NOMO-1 treated with DMSO at 0.1 percent for 48 hours (cell line): ENCODE measurements around the gene TERT.
"Not testable (repeated sequence)": the region's sequence is repeated elsewhere in the genome, so short reads cannot be mapped to it uniquely, and the experiment has no call there.

Experiments used
- DNase-seq: peaks from one replicate; lab custom pipeline; 2025; ENCODE audit not compliant: unreplicated experiment; lab: John Stamatoyannopoulos, UW

TERT gene

GRCh38 chr5:1242733-1243486 lies 52.0 kb downstream of the TERT start:
- DNase-seq = no peak

GRCh38 chr5:1241509-1242080 lies 53.3 kb downstream of the TERT start:
- DNase-seq = no peak

- DNase-seq = no peak
Observed at GRCh38 chr5:1240496-1241260, 54.2 kb downstream of the TERT start.

GRCh38 chr5:1239505-1240251 lies 55.2 kb downstream of the TERT start:
- DNase-seq = no peak

GRCh38 chr5:1235838-1236237 lies 59.0 kb downstream of the TERT start:
- no peak for DNase-seq

- no peak for DNase-seq
Observed at GRCh38 chr5:1235379-1235778, 59.5 kb downstream of the TERT start.

GRCh38 chr5:1232780-1233179 lies 62.1 kb downstream of the TERT start:
- DNase-seq = no peak

- no peak for DNase-seq
Observed at GRCh38 chr5:1231354-1231905, 63.4 kb downstream of the TERT start.

GRCh38 chr5:1230551-1230950 lies 64.3 kb downstream of the TERT start:
- no peak for DNase-seq

- DNase-seq = no peak
Observed at GRCh38 chr5:1229822-1230221, 65.0 kb downstream of the TERT start.

GRCh38 chr5:1229023-1229422 lies 65.8 kb downstream of the TERT start:
- DNase-seq = not testable (repeated sequence)

- DNase-seq = no peak
Observed at GRCh38 chr5:1228120-1228519, 66.7 kb downstream of the TERT start.

GRCh38 chr5:1227667-1228066 lies 67.2 kb downstream of the TERT start:
- peak; percentile 30 for DNase-seq

- DNase-seq = no peak
Observed at GRCh38 chr5:1226839-1227581, 67.9 kb downstream of the TERT start.

- DNase-seq = no peak
Observed at GRCh38 chr5:1226231-1226630, 68.6 kb downstream of the TERT start.

GRCh38 chr5:1225081-1225480 lies 69.8 kb downstream of the TERT start, which contains the start of gene SLC6A18:
Gene SLC6A18 (plus strand): TSS chr5:1225381. CDS start chr5:1225478, 97 bp downstream.
- DNase-seq = no peak

GRCh38 chr5:1224631-1225030 lies 70.2 kb downstream of the TERT start:
- DNase-seq = no peak

- DNase-seq = no peak
Observed at GRCh38 chr5:1223278-1223670, 71.6 kb downstream of the TERT start.

GRCh38 chr5:1222621-1223277 lies 72.1 kb downstream of the TERT start:
- no peak for DNase-seq

GRCh38 chr5:1222147-1222546 lies 72.7 kb downstream of the TERT start:
- no peak for DNase-seq
